ENCODE measurements around the gene CDK15.

CDK15 gene

GRCh38 chr2:201904538-201905420, 98.4 kb downstream of the CDK15 start:
- H3K4me3 ChIP-seq (ENCODE audit: insufficient read depth, low read depth, low read length), result no peak overlapping the region
- H3K9me3 ChIP-seq (ENCODE audit: control insufficient read depth, low read length), result no peaks in the 10 kb centered on the region
- WGBS, 2 experiments, result 61 to 62% methylated on average over 5 of the region's 5 CpGs
- no peaks in the 10 kb centered on the region for H3K36me3 ChIP-seq (ENCODE audit: control insufficient read depth, insufficient read depth, low read length)
- peaks cover 10% of the 10 kb centered on the region for H3K4me1 ChIP-seq (ENCODE audit: control insufficient read depth, insufficient read depth, low read length)
- H3K27me3 ChIP-seq (ENCODE audit: control insufficient read depth, insufficient read depth, low read length, poor library complexity, severe bottlenecking), result no peaks in the 10 kb centered on the region
- no peak overlapping the region for H3K27ac ChIP-seq (ENCODE audit: insufficient read depth, low read depth, low read length, poor library complexity, severe bottlenecking)

- no peaks in the 10 kb centered on the region for H3K36me3 ChIP-seq (ENCODE audit: control insufficient read depth, insufficient read depth, low read length)
- 75 to 76% methylated on average over 10 of the region's 10 CpGs for WGBS, 2 experiments
- no peaks in the 10 kb centered on the region for H3K27me3 ChIP-seq (ENCODE audit: control insufficient read depth, insufficient read depth, low read length, poor library complexity, severe bottlenecking)
- no peak overlapping the region for H3K27ac ChIP-seq (ENCODE audit: insufficient read depth, low read depth, low read length, poor library complexity, severe bottlenecking)
- no peak overlapping the region for H3K4me3 ChIP-seq (ENCODE audit: insufficient read depth, low read depth, low read length)
- peaks cover 6% of the 10 kb centered on the region for H3K4me1 ChIP-seq (ENCODE audit: control insufficient read depth, insufficient read depth, low read length)
- no peaks in the 10 kb centered on the region for H3K9me3 ChIP-seq (ENCODE audit: control insufficient read depth, low read length)
These were observed 100.6 kb downstream of the CDK15 start for GRCh38 chr2:201906777-201907562.

- no peak overlapping the region for H3K27ac ChIP-seq (ENCODE audit: insufficient read depth, low read depth, low read length, poor library complexity, severe bottlenecking)
- 88 to 95% methylated on average over 4 of the region's 4 CpGs for WGBS, 2 experiments
These were observed 101.2 kb downstream of the CDK15 start for GRCh38 chr2:201907563-201907881.

GRCh38 chr2:201908901-201909300, 102.6 kb downstream of the CDK15 start:
- H3K27ac ChIP-seq (ENCODE audit: insufficient read depth, low read depth, low read length, poor library complexity, severe bottlenecking), result no peak overlapping the region
- H3K4me3 ChIP-seq (ENCODE audit: insufficient read depth, low read depth, low read length), result no peak overlapping the region
- no peaks in the 10 kb centered on the region for H3K36me3 ChIP-seq (ENCODE audit: control insufficient read depth, insufficient read depth, low read length)
- peaks cover 6% of the 10 kb centered on the region for H3K4me1 ChIP-seq (ENCODE audit: control insufficient read depth, insufficient read depth, low read length)
- H3K27me3 ChIP-seq (ENCODE audit: control insufficient read depth, insufficient read depth, low read length, poor library complexity, severe bottlenecking), result no peaks in the 10 kb centered on the region
- H3K9me3 ChIP-seq (ENCODE audit: control insufficient read depth, low read length), result no peaks in the 10 kb centered on the region
- 85 to 88% methylated on average over 2 of the region's 2 CpGs for WGBS, 2 experiments

More at GRCh38 chr2:201907563-201907881, 101.2 kb downstream of the CDK15 start:
- Histone ChIP-seq H3K4me3 (ENCODE audit: insufficient read depth, low read depth, low read length) (no peak overlapping the region), H3K9me3 (ENCODE audit: control insufficient read depth, low read length) (no peaks in the 10 kb centered on the region), H3K36me3 (ENCODE audit: control insufficient read depth, insufficient read depth, low read length) (no peaks in the 10 kb centered on the region), H3K27me3 (ENCODE audit: control insufficient read depth, insufficient read depth, low read length, poor library complexity, severe bottlenecking) (no peaks in the 10 kb centered on the region), H3K4me1 (ENCODE audit: control insufficient read depth, insufficient read depth, low read length) (peaks cover 6% of the 10 kb centered on the region)

GRCh38 chr2:201909348-201909747, 103.0 kb downstream of the CDK15 start:
- H3K27ac ChIP-seq (ENCODE audit: insufficient read depth, low read depth, low read length, poor library complexity, severe bottlenecking), result no peak overlapping the region

GRCh38 chr2:201909961-201910361, 103.6 kb downstream of the CDK15 start:
- Histone ChIP-seq H3K4me1 (ENCODE audit: control insufficient read depth, insufficient read depth, low read length) (peaks cover 2% of the 10 kb centered on the region), H3K27me3 (ENCODE audit: control insufficient read depth, insufficient read depth, low read length, poor library complexity, severe bottlenecking) (no peaks in the 10 kb centered on the region), H3K27ac (ENCODE audit: insufficient read depth, low read depth, low read length, poor library complexity, severe bottlenecking) (no peak overlapping the region), H3K9me3 (ENCODE audit: control insufficient read depth, low read length) (no peaks in the 10 kb centered on the region), H3K4me3 (ENCODE audit: insufficient read depth, low read depth, low read length) (no peak overlapping the region), H3K36me3 (ENCODE audit: control insufficient read depth, insufficient read depth, low read length) (no peaks in the 10 kb centered on the region)
- WGBS, 2 experiments, result 92 to 95% methylated on average over 4 of the region's 4 CpGs

More at GRCh38 chr2:201909348-201909747, 103.0 kb downstream of the CDK15 start:
- Histone ChIP-seq H3K9me3 (ENCODE audit: control insufficient read depth, low read length) (no peaks in the 10 kb centered on the region), H3K4me1 (ENCODE audit: control insufficient read depth, insufficient read depth, low read length) (peaks cover 6% of the 10 kb centered on the region), H3K36me3 (ENCODE audit: control insufficient read depth, insufficient read depth, low read length) (no peaks in the 10 kb centered on the region), H3K27me3 (ENCODE audit: control insufficient read depth, insufficient read depth, low read length, poor library complexity, severe bottlenecking) (no peaks in the 10 kb centered on the region), H3K4me3 (ENCODE audit: insufficient read depth, low read depth, low read length) (no peak overlapping the region)
- 93% methylated on average over 4 of the region's 4 CpGs for WGBS, 2 experiments

GRCh38 chr2:201911372-201911771, 105.0 kb downstream of the CDK15 start:
- Histone ChIP-seq H3K4me1 (ENCODE audit: control insufficient read depth, insufficient read depth, low read length) (no peaks in the 10 kb centered on the region), H3K4me3 (ENCODE audit: insufficient read depth, low read depth, low read length) (no peak overlapping the region), H3K27me3 (ENCODE audit: control insufficient read depth, insufficient read depth, low read length, poor library complexity, severe bottlenecking) (no peaks in the 10 kb centered on the region), H3K9me3 (ENCODE audit: control insufficient read depth, low read length) (no peaks in the 10 kb centered on the region), H3K27ac (ENCODE audit: insufficient read depth, low read depth, low read length, poor library complexity, severe bottlenecking) (peak overlapping the region; percentile 5), H3K36me3 (ENCODE audit: control insufficient read depth, insufficient read depth, low read length) (no peaks in the 10 kb centered on the region)
- 85 to 90% methylated on average over 4 of the region's 4 CpGs for WGBS, 2 experiments

- Histone ChIP-seq H3K27me3 (ENCODE audit: control insufficient read depth, insufficient read depth, low read length, poor library complexity, severe bottlenecking) (no peaks in the 10 kb centered on the region), H3K4me1 (ENCODE audit: control insufficient read depth, insufficient read depth, low read length) (no peaks in the 10 kb centered on the region), H3K4me3 (ENCODE audit: insufficient read depth, low read depth, low read length) (no peak overlapping the region), H3K27ac (ENCODE audit: insufficient read depth, low read depth, low read length, poor library complexity, severe bottlenecking) (no peak overlapping the region), H3K9me3 (ENCODE audit: control insufficient read depth, low read length) (no peaks in the 10 kb centered on the region), H3K36me3 (ENCODE audit: control insufficient read depth, insufficient read depth, low read length) (no peaks in the 10 kb centered on the region)
- WGBS, 2 experiments, result 88 to 90% methylated on average over 4 of the region's 4 CpGs
These were observed 106.9 kb downstream of the CDK15 start for GRCh38 chr2:201913201-201913600.

- Histone ChIP-seq H3K36me3 (ENCODE audit: control insufficient read depth, insufficient read depth, low read length) (no peaks in the 10 kb centered on the region), H3K4me1 (ENCODE audit: control insufficient read depth, insufficient read depth, low read length) (no peaks in the 10 kb centered on the region), H3K4me3 (ENCODE audit: insufficient read depth, low read depth, low read length) (no peak overlapping the region), H3K27ac (ENCODE audit: insufficient read depth, low read depth, low read length, poor library complexity, severe bottlenecking) (no peak overlapping the region), H3K27me3 (ENCODE audit: control insufficient read depth, insufficient read depth, low read length, poor library complexity, severe bottlenecking) (no peaks in the 10 kb centered on the region), H3K9me3 (ENCODE audit: control insufficient read depth, low read length) (no peaks in the 10 kb centered on the region)
- WGBS, 2 experiments, result 96% methylated on average over 3 of the region's 3 CpGs
These were observed 109.1 kb downstream of the CDK15 start for GRCh38 chr2:201915446-201915845.

- no peaks in the 10 kb centered on the region for H3K4me1 ChIP-seq (ENCODE audit: control insufficient read depth, insufficient read depth, low read length)
- WGBS, 2 experiments, result 87 to 94% methylated on average over 4 of the region's 4 CpGs
These were observed 110.2 kb downstream of the CDK15 start for GRCh38 chr2:201916565-201916964.

More at GRCh38 chr2:201916565-201916964, 110.2 kb downstream of the CDK15 start:
- Histone ChIP-seq H3K27me3 (ENCODE audit: control insufficient read depth, insufficient read depth, low read length, poor library complexity, severe bottlenecking) (no peaks in the 10 kb centered on the region), H3K9me3 (ENCODE audit: control insufficient read depth, low read length) (no peaks in the 10 kb centered on the region), H3K4me3 (ENCODE audit: insufficient read depth, low read depth, low read length) (no peak overlapping the region), H3K27ac (ENCODE audit: insufficient read depth, low read depth, low read length, poor library complexity, severe bottlenecking) (no peak overlapping the region), H3K36me3 (ENCODE audit: control insufficient read depth, insufficient read depth, low read length) (no peaks in the 10 kb centered on the region)

Measured in ectodermal cell (in vitro differentiated cells).